ENCODE data around the gene POP7.

- TF ChIP-seq CTCF (conservative IDR thresholded peaks at IDR 0.05) (no peak), EZH2 (IDR thresholded peaks at IDR 0.05; ENCODE audit: low read depth) (no peak)
Measured at GRCh38 chr7:100745184-100745583, 39.3 kb downstream of the POP7 start.
